PC-3 (cell line): ENCODE data around the gene MAEA. TPM values are rescaled to one million over a fixed set of nuclear protein-coding genes. Genes with fewer than 3 reads are reported as not detected.

Source experiments
- ATAC-seq: fragments of 200-7000 bp; cut with Tn5 transposase; 2 replicates; pipeline ENCODE4 v1.9.1; 2020; ENCODE audit warnings: mild to moderate bottlenecking, moderate library complexity
- BruUV-seq: library from RNA; stranded (reverse); fragments of 400-500 nt; replicated peaks from 2 replicates; lab custom pipeline; 2021; lab: Mats Ljungman, UMichigan
- CTCF ChIA-PET: fragments of 300-600 bp; sonication (Branson Sonifier 250); formaldehyde crosslinking; loops from one replicate; lab custom pipeline; 2022; ENCODE audit warnings: antibody characterized with exemption; lab: Charles Lee
- POLR2A ChIA-PET: fragments of 300-600 bp; sonication (Branson Sonifier 250); formaldehyde crosslinking; loops from one replicate; lab custom pipeline; 2022; ENCODE audit warnings: antibody characterized with exemption; ENCODE audit not compliant: unreplicated experiment; lab: Charles Lee
- DNase-seq: peaks from one replicate; pipeline ENCODE4 v3.0.0-alpha.2; 2015
- H2AFZ ChIP-seq: fragments of 300-600 bp; sonication (generic); 2 replicates; pipeline ENCODE4 v1.6.0; 2016; ENCODE audit warnings: antibody characterized with exemption, low read length
- H3F3A ChIP-seq: fragments of 300-600 bp; sonication (generic); one replicate; pipeline ENCODE4 v1.6.0; 2017; ENCODE audit warnings: antibody characterized with exemption, low read length, control low read depth, mild to moderate bottlenecking; ENCODE audit not compliant: unreplicated experiment
- H3K27ac ChIP-seq: fragments of 300-600 bp; sonication (generic); 2 replicates; pipeline ENCODE4 v1.5.1; 2016; ENCODE audit warnings: mild to moderate bottlenecking, low read length
- H3K27me3 ChIP-seq: fragments of 300-600 bp; sonication (generic); 2 replicates; pipeline ENCODE4 v1.6.1; 2016; ENCODE audit warnings: low read length, mixed read lengths
- H3K36me3 ChIP-seq: fragments of 300-600 bp; sonication (generic); 2 replicates; pipeline ENCODE4 v1.6.1; 2016; ENCODE audit warnings: low read depth, mixed run types, low read length, mixed read lengths
- H3K4me1 ChIP-seq: fragments of 300-600 bp; sonication (generic); 2 replicates; pipeline ENCODE4 v1.5.1; 2016; ENCODE audit warnings: low read length; ENCODE audit not compliant: insufficient read depth
- H3K4me2 ChIP-seq: fragments of 300-600 bp; sonication (generic); 2 replicates; pipeline ENCODE4 v1.6.0; 2016; ENCODE audit warnings: low read length
- H3K4me3 ChIP-seq: fragments of 300-600 bp; sonication (generic); 2 replicates; pipeline ENCODE4 v1.5.1; 2016; ENCODE audit warnings: mild to moderate bottlenecking, low read length, mixed read lengths
- H3K79me2 ChIP-seq: fragments of 300-600 bp; sonication (generic); 2 replicates; pipeline ENCODE4 v1.6.1; 2017; ENCODE audit warnings: low read length, mixed read lengths
- H3K9ac ChIP-seq: fragments of 300-600 bp; sonication (generic); 2 replicates; pipeline ENCODE4 v1.6.0; 2016; ENCODE audit warnings: mild to moderate bottlenecking, low read length
- H3K9me2 ChIP-seq: fragments of 300-600 bp; sonication (generic); replicated peaks from 2 replicates; pipeline ENCODE4 v1.6.1; 2016; ENCODE audit warnings: mixed run types, low read length, mixed read lengths
- H3K9me3 ChIP-seq: fragments of 300-600 bp; sonication (generic); 2 replicates; pipeline ENCODE4 v1.6.1; 2016; ENCODE audit warnings: low read length, mixed read lengths
- H4K20me1 ChIP-seq: fragments of 300-600 bp; sonication (generic); 2 replicates; pipeline ENCODE4 v1.6.1; 2016; ENCODE audit warnings: low read length, mixed read lengths
- CTCF ChIP-seq: fragments of 300-600 bp; sonication (generic); conservative IDR thresholded peaks from 2 replicates; pipeline ENCODE4 v1.5.1; 2017; ENCODE audit warnings: antibody characterized with exemption, low read depth, mild to moderate bottlenecking, low read length
- EZH2 ChIP-seq: fragments of 300-600 bp; sonication (generic); IDR thresholded peaks from one replicate; pipeline ENCODE4 v1.6.1; 2017; ENCODE audit warnings: antibody characterized with exemption, mild to moderate bottlenecking, low read length; ENCODE audit not compliant: unreplicated experiment
- EZH2phosphoT487 ChIP-seq: fragments of 300-600 bp; sonication (generic); IDR thresholded peaks from 2 replicates; pipeline ENCODE4 v1.6.1; 2018; ENCODE audit warnings: mild to moderate bottlenecking, antibody characterized with exemption, low read length, borderline replicate concordance
- intact Hi-C: fragments of 100-400 bp; cut with micrococcal nuclease; formaldehyde crosslinking; loops from 2 replicates; pipeline ENCODE4 v1.9.0; 2023
- total RNA-seq: library from RNA; depleted of rRNA; stranded (reverse); fragments of >200 nt; gene quantifications from 2 replicates; pipeline ENCODE4 v1.2.3, GENCODE V29; 2014

MAEA gene
- total RNA-seq, 1 experiment from 2014 or later, result 48.1 TPM

GRCh38 chr4:1277667-1278665, 11.7 kb upstream of the MAEA start:
- H4K20me1 ChIP-seq, result no peaks in the 10 kb centered on the region
- no peaks in the 10 kb centered on the region for H3F3A ChIP-seq
- intact Hi-C loops, result no loop called here
- ChIA-PET POLR2A (interaction anchor here (0.6 kb wide), 1 partner anchor 453 kb away, joined by 3 read pairs; no protein-coding TSS in a partner anchor), CTCF (no interaction called here)
- H3K27me3 ChIP-seq, result no peaks in the 10 kb centered on the region
- no peaks in the 10 kb centered on the region for H3K36me3 ChIP-seq
- H3K4me2 ChIP-seq, result no peak overlapping the region; the same call in 1 of the 2 replicates
- BruUV-seq, result no TSS peak
- H3K4me1 ChIP-seq, result peaks cover 7% of the 10 kb centered on the region; the same call in 1 of the 2 replicates
- H3K9me3 ChIP-seq, result no peaks in the 10 kb centered on the region
- H2AFZ ChIP-seq, result no peak overlapping the region
- peak; percentile 85 for ATAC-seq
- no peak overlapping the region for H3K27ac ChIP-seq
- H3K79me2 ChIP-seq, result no peaks in the 10 kb centered on the region
- no peak overlapping the region for H3K9ac ChIP-seq
- TF ChIP-seq CTCF (0 out of 2 replicates have a peak, but pooled peaks have one; percentile 26), EZH2phosphoT487 (no peak), EZH2 (no peak)
- peak; percentile 76 for DNase-seq
- no peak overlapping the region for H3K4me3 ChIP-seq
- H3K9me2 ChIP-seq, result no peaks in the 10 kb centered on the region

- no peaks in the 10 kb centered on the region for H3K27me3 ChIP-seq
- ATAC-seq, result no peak
- H3K9me2 ChIP-seq, result no peaks in the 10 kb centered on the region
- H3F3A ChIP-seq, result no peaks in the 10 kb centered on the region
- H2AFZ ChIP-seq, result no peak overlapping the region
- no peak overlapping the region for H3K4me3 ChIP-seq
- no peak for TF ChIP-seq EZH2phosphoT487
- no peak for TF ChIP-seq CTCF
- no peak for TF ChIP-seq EZH2
- no peak for DNase-seq
- ChIA-PET CTCF (no interaction called here), POLR2A (no interaction called here)
- H3K79me2 ChIP-seq, result no peaks in the 10 kb centered on the region
- H3K4me2 ChIP-seq, result no peak overlapping the region
- H3K9me3 ChIP-seq, result no peaks in the 10 kb centered on the region
- BruUV-seq, result no TSS peak
- peaks cover 7% of the 10 kb centered on the region; the same call in 1 of the 2 replicates for H3K4me1 ChIP-seq
- H3K36me3 ChIP-seq, result no peaks in the 10 kb centered on the region
- intact Hi-C loops, result no loop called here
- H3K9ac ChIP-seq, result no peak overlapping the region
- no peak overlapping the region for H3K27ac ChIP-seq
- H4K20me1 ChIP-seq, result no peaks in the 10 kb centered on the region
Measured at GRCh38 chr4:1279253-1279652, 10.4 kb upstream of the MAEA start.

- H3K4me1 ChIP-seq, result peaks cover 4% of the 10 kb centered on the region
- no peak overlapping the region for H3K4me2 ChIP-seq
- no peaks in the 10 kb centered on the region for H3K9me2 ChIP-seq
- H4K20me1 ChIP-seq, result no peaks in the 10 kb centered on the region
- intact Hi-C loops, result no loop called here
- H3K9ac ChIP-seq, result no peak overlapping the region
- H3K9me3 ChIP-seq, result no peaks in the 10 kb centered on the region
- POLR2A ChIA-PET, result no interaction called here
- H3F3A ChIP-seq, result no peaks in the 10 kb centered on the region
- DNase-seq (no peak), ATAC-seq (no peak)
- CTCF ChIA-PET, result no interaction called here
- no TSS peak for BruUV-seq
- TF ChIP-seq EZH2 (no peak), EZH2phosphoT487 (no peak), CTCF (no peak)
- H3K27me3 ChIP-seq, result no peaks in the 10 kb centered on the region
- no peaks in the 10 kb centered on the region for H3K36me3 ChIP-seq
- no peak overlapping the region for H2AFZ ChIP-seq
- H3K79me2 ChIP-seq, result no peaks in the 10 kb centered on the region
- H3K27ac ChIP-seq, result no peak overlapping the region
- no peak overlapping the region for H3K4me3 ChIP-seq
Measured at GRCh38 chr4:1283711-1284110, 6.0 kb upstream of the MAEA start.
